Measurements from ENCODE around the gene GEMIN8. TPM values are rescaled to one million over a fixed set of nuclear protein-coding genes. Genes with fewer than 3 reads are reported as not detected.

Gene GEMIN8
- total RNA-seq, 1 experiment from 2014 or later = 14.8 TPM

DNA sequence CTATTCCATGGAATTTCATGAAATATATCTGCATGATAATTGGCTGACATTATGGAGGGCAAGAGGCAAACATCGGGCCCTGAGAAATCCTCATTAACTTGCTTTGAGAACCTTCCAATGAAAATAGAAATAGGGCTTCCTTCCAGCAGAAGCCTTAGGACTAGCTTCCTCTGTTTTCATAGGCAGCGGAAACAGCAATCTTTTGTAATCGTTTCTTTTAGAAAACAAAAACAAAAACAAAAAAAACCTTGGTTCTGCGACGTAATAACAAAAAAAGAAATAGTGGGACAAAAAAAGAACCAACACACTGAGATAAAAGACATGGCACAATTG is 62.9 kb downstream of the GEMIN8 start:
- H4K8ac ChIP-seq (replicated peaks; ENCODE audit: insufficient read length, low read depth, low read length) = no peak overlapping the region
- no peak overlapping the region for H3K14ac ChIP-seq (ENCODE audit: insufficient read depth, low read length)
- H3K79me1 ChIP-seq (ENCODE audit: insufficient read depth, low read depth, low read length, poor library complexity, severe bottlenecking) = no peaks in the 10 kb centered on the region
- H4K5ac ChIP-seq (ENCODE audit: insufficient read length, low read depth, low read length) = no peak overlapping the region
- Mint-ChIP-seq H3K9me3 (peaks cover 25 to 40% of the 10 kb centered on the region in 2 experiments), H3K36me3 (ENCODE audit: insufficient read depth in 1 of 3, low read depth in 3 of 3) (peaks cover 0 to 5% (median 2%) of the 10 kb centered on the region in 3 experiments; a peak in 4 of 7 replicates), H3K4me1 (peaks cover 4 to 13% of the 10 kb centered on the region in 2 experiments; a peak in 2 of 4 replicates), H3K4me3 (no peak overlapping the region), H3K27ac (no peak overlapping the region), H3K27me3 (ENCODE audit: low read depth) (no peaks in the 10 kb centered on the region; the same call in none of the 2 replicates)
- H2BK5ac ChIP-seq (ENCODE audit: insufficient read length, low read length) = no peak overlapping the region
- H3K79me2 ChIP-seq (ENCODE audit: insufficient read depth, low read length) = no peaks in the 10 kb centered on the region
- H3K27ac ChIP-seq (ENCODE audit: insufficient read length, low read depth, low read length) = no peak overlapping the region
- no peaks in the 10 kb centered on the region for H4K20me1 ChIP-seq (ENCODE audit: control insufficient read depth, insufficient read depth, insufficient read length)
- H3K9me3 ChIP-seq (ENCODE audit: control insufficient read depth, low read depth, low read length) = no peaks in the 10 kb centered on the region
- H2BK12ac ChIP-seq (ENCODE audit: insufficient read length, low read depth, low read length) = no peak overlapping the region
- H3K4me2 ChIP-seq (ENCODE audit: insufficient read depth, insufficient read length, low read length) = no peak overlapping the region
- H2AK5ac ChIP-seq (ENCODE audit: insufficient read length, low read length) = no peak overlapping the region
- H3K18ac ChIP-seq (ENCODE audit: insufficient read length, low read depth, low read length) = no peak overlapping the region
- H3K23ac ChIP-seq (ENCODE audit: insufficient read length, low read depth, low read length) = no peak overlapping the region
- no peak overlapping the region for H2BK20ac ChIP-seq (ENCODE audit: low read depth, low read length, poor library complexity, severe bottlenecking)
- no peak overlapping the region for H3K4ac ChIP-seq (ENCODE audit: low read depth, low read length)
- WGBS (ENCODE audit: extremely low coverage, insufficient read length, low lambda C conversion rate) = no CpG with 5 or more reads among the region's 5 CpGs
- no peak overlapping the region for H3K9ac ChIP-seq (ENCODE audit: extremely low read depth, insufficient read length, low read length)
- no peaks in the 10 kb centered on the region for H3K27me3 ChIP-seq (ENCODE audit: insufficient read depth, low read length)
- H2AFZ ChIP-seq (ENCODE audit: low read length) = no peak overlapping the region
- no peak overlapping the region for H4K91ac ChIP-seq (ENCODE audit: insufficient read length, low read depth, low read length)
- H2BK120ac ChIP-seq (ENCODE audit: low read depth, low read length, poor library complexity, severe bottlenecking) = no peak overlapping the region
- DNase-seq = no peak
- H2BK15ac ChIP-seq (ENCODE audit: low read depth, low read length) = no peak overlapping the region
- no peak overlapping the region for H3K56ac ChIP-seq (ENCODE audit: insufficient read length, low read depth, low read length)
- TF ChIP-seq, protein P1, sequence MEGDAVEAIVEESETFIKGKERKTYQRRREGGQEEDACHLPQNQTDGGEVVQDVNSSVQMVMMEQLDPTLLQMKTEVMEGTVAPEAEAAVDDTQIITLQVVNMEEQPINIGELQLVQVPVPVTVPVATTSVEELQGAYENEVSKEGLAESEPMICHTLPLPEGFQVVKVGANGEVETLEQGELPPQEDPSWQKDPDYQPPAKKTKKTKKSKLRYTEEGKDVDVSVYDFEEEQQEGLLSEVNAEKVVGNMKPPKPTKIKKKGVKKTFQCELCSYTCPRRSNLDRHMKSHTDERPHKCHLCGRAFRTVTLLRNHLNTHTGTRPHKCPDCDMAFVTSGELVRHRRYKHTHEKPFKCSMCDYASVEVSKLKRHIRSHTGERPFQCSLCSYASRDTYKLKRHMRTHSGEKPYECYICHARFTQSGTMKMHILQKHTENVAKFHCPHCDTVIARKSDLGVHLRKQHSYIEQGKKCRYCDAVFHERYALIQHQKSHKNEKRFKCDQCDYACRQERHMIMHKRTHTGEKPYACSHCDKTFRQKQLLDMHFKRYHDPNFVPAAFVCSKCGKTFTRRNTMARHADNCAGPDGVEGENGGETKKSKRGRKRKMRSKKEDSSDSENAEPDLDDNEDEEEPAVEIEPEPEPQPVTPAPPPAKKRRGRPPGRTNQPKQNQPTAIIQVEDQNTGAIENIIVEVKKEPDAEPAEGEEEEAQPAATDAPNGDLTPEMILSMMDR (conservative IDR thresholded peaks at IDR 0.05) = no peak
- H3K4me1 ChIP-seq (ENCODE audit: insufficient read depth, low read length) = no peaks in the 10 kb centered on the region; the same call in 1 of the 2 replicates
- H3T11ph ChIP-seq (ENCODE audit: low read length) = no peak overlapping the region
- no peaks in the 10 kb centered on the region for H3K23me2 ChIP-seq (ENCODE audit: insufficient read length, low read depth, low read length, poor library complexity, severe bottlenecking)

All from H9 (cell line).